Airway epithelial cell (primary cell): Measurements from ENCODE around the gene CDH2. TPM values are rescaled to one million over a fixed set of nuclear protein-coding genes. Genes with fewer than 3 reads are reported as not detected.

Experiments used
- total RNA-seq: library from RNA; depleted of rRNA; stranded (reverse); fragments of >200 nt; gene quantifications from 2 replicates; pipeline ENCODE4 v1.2.3, GENCODE V29; 2015

CDH2 gene
- total RNA-seq = 0.56 and 1.3 TPM in 2 replicates

GRCh38 chr18:28176948-28177827 is at the start of gene CDH2:
Gene CDH2, minus strand, starts transcription at chr18:28177130. Its CDS starts 108 bp downstream, at chr18:28177022.

